ENCODE measurements around the gene KAT2A.
A peak's percentile ranks its signal among the peaks of the same experiment; 100 is the strongest.

The KAT2A gene

GRCh38 chr17:42135664-42136653 is 14.8 kb upstream of the KAT2A start:
- no peak for DNase-seq (ENCODE audit: low spot score)

DNA sequence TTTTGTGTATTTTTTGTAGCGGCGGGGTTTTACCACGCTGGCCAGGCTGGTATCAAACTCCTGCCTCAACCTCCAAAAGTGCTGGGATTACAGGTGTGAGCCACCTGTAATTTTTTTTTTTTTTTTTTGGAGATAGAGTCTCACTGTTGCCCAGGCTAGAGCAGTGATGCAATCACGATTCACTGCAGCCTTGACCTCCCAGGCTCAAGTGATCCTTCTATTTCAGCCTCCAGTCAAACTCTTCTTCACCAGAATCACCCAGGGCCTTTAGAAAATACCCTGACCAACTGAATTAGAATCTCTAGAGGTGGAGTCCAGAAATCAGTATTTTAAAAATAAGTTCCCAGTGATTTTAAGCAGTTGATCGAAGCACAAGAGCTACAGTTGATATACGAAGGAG is 14.0 kb upstream of the KAT2A start:
- DNase-seq (ENCODE audit: low spot score): no peak

GRCh38 chr17:42133461-42134041 is 12.4 kb upstream of the KAT2A start:
- peak; percentile 41 for DNase-seq (ENCODE audit: low spot score)

- DNase-seq (ENCODE audit: low spot score): no peak
Measured at GRCh38 chr17:42132941-42133340, 11.8 kb upstream of the KAT2A start.

- no peak for DNase-seq (ENCODE audit: low spot score)
Measured at GRCh38 chr17:42131981-42132432, 10.8 kb upstream of the KAT2A start.

DNA sequence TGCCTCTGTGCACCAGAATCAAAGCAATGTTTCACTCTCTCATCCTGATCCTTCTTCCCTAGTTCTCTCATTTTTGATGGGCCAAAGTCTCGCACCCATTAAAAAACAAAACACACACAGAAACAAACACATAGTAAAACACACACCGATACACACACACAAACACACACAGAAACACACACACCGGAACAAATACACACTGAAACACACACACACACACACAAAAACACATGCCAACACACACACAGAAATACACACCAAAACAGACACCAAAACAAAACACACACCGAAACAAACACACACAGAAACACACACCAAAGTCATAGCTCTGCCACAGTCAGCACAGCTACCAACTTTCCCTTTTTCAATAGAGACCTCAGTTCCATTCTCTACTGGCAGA is 10.1 kb upstream of the KAT2A start:
- no peak for DNase-seq (ENCODE audit: low spot score)

DNA sequence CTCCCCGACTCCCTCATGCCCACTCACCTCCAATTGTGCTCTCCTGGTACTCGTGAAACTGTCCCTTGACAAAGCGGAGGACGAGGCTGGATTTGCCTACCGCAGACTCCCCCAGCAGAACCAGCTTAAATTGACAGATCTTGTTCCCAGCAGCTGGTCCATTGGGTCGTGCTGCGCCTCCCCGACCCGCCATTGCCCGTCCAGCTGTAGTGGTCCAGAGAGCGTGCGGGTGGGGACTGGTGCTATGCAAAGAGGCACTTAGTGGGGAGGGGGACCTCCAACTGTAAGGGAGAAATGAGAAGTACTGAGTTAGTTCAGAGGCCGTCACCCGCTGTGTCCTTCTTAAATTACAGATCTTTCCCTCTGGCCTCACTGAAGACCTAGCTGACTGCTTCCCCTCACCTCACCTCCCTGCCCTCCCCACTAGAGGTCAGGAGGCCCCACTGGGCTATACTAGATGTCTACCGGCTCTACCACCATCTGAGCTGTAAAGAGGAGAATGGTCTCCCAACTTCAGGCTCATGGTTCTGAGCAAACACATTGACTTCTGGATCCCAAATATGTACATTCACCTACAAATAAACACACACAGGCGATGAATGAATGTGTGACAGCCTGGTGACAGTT is 9.3 kb upstream of the KAT2A start:
- no peak for DNase-seq (ENCODE audit: low spot score)

DNA sequence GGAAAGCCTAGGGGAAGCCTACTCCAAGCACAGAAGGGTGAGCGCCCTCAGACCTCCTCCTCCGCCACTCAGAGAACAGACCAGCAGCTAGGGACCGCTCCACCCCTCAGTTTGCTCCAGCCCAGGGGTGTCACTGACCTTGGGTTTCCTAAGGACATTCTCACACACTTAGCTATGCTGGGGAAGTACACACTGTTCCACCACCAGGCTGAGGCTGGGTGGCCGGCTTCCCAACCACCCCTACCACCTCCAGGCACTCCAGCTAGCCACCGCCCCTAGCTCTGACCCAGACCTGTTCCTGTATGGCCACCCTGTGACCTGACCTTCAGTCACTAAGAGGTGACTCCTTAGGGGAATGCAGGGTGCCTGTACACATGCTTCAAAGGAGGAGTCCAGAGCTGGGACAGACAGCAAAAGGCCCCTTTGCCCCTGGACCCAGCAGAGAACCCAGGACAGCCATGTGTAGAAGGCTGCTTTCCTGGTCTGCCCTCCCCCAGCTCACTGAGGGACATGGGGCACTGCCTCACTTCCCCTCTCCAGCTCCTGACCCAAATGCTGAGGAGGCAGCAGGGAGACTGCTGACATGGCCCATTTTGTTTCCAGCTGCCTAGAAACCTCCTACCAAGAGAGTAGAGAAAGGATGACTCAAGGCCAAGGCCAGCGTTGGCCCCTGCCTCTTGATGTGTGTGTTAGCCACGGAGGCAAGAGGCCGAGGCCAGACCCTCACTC is 8.1 kb upstream of the KAT2A start:
- no peak for DNase-seq (ENCODE audit: low spot score)

DNA sequence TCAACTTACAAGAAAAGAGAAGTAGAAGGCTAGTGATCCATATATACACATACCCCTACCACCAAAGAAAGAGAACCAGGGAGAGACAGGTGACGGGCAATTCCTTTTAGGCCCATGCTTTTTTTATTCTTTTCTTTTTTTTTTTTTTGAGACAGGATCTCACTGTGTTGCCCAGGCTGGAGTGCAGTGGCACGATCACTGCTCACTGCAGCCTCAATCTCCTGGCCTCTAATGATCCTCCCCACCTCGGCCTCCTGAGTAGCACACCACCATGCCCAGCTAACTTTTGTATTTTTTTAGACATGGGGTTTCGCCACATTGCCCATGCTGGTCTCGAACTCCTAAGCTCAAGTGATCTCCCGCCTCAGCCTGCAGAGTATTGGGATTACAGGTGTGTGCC is 6.2 kb upstream of the KAT2A start:
- no peak for DNase-seq (ENCODE audit: low spot score)

DNA sequence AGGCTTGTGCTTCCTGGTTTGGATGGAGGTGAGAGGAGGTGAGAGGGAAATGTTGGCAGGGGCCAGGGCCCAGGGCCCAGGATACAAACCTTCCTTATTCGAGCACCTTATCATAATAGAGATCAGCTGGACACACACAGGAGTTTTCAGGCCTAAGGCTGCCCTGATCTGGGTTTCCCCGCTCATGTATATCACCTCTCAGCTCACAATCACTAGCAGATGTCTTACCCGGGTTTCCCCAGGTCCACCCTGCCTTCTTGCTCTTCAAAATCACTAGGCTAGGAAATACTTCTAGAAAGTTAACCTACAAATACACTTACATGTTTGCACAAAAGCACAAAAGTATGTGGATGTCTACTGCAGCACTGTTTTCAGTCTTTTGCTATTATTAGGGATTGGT is 5.7 kb upstream of the KAT2A start:
- DNase-seq (ENCODE audit: low spot score): no peak

- DNase-seq (ENCODE audit: low spot score): no peak
Measured at GRCh38 chr17:42125565-42125964, 4.4 kb upstream of the KAT2A start.

- no peak for DNase-seq (ENCODE audit: low spot score)
Measured at GRCh38 chr17:42124256-42124655, 3.1 kb upstream of the KAT2A start.

DNA sequence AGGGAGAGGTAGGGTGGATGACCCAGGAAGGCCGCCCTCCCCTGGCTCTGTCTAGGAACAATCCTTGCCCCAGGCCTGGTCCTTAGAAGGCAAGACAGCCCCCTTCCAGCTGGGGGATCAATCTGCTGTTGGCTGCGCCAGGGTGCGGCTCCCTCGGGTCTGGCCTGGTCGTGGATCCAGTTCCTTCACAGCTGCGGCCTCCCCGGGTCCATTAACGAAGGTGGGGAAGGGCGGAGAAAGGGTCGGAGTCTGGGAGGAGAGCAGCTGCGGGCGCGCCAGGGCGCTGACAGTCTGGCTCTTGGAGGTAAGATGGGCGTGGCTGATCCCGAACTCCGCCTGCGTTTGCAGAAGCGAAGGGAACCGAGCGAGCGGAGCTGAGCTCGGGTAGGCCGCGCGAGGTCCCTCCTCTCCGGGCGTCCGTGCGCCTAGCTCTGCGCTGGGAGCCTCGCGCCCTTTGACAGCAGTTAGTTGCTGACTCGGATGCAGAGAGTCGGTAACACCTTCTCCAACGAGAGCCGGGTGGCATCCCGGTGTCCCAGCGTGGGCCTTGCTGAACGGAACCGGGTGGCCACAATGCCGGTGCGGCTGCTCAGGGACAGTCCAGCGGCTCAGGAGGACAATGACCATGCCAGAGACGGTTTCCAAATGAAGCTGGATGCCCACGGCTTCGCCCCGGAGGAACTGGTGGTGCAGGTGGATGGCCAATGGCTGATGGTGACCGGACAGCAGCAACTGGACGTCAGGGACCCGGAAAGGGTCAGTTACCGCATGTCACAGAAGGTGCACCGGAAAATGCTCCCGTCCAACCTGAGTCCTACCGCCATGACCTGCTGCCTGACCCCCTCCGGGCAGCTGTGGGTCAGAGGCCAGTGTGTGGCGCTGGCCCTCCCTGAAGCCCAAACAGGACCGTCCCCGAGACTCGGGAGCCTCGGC is 1.5 kb upstream of the KAT2A start, which contains the start of gene HSPB9:
TSS of gene HSPB9 (plus strand) at position 434 of the 933 bp plus-strand sequence. CDS start at position 481, 47 bp downstream.
- no peak for DNase-seq (ENCODE audit: low spot score)

GRCh38 chr17:42120161-42120769 is 902 bp downstream of the KAT2A start:
- no peak for DNase-seq (ENCODE audit: low spot score)

GRCh38 chr17:42119301-42119700 is 1.9 kb downstream of the KAT2A start:
- no peak for DNase-seq (ENCODE audit: low spot score)

DNA sequence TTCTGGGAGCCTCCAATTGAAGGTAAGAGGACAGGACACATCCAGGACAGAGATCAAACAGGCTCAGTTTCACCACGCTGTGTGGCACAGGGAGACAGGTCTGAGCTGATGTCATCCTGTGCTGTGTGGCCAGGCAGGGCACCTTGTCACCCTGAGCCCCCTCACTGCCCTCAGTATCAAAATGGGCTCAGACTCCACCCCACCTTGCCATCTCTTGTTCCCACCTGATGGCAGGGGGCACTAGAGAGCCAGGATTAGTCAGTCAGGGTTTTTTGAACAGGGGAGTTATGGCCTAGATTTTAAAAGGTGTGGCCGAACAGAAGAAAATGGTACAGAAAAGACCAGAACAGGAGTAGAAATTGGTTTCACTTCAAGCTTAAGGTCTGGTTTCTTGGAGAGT is 2.6 kb downstream of the KAT2A start:
- DNase-seq (ENCODE audit: low spot score): peak; percentile 34

DNA sequence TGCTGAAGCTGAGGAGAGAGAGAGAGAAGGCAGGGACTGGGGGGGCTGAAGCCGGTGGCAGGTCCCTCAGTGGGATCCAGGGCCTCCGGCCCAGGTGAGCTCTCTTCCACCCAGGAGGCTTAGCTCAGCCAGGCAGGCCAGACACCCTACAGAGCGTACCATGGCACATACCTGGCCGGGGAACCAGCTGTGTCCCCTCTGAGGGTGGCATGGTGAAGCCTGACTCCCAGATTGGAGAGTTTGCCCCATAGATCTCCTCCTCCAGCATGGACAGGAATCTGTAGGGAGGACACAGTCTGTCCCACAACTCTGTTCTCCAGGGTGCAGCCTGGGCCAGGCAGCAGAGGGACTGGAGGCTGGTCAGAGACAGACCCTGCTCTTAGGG is 3.0 kb downstream of the KAT2A start:
- DNase-seq (ENCODE audit: low spot score): no peak

GRCh38 chr17:42117397-42118125 is 3.6 kb downstream of the KAT2A start:
- DNase-seq (ENCODE audit: low spot score): no peak

GRCh38 chr17:42116705-42117396 is 4.3 kb downstream of the KAT2A start:
- DNase-seq (ENCODE audit: low spot score): peak; percentile 83
